Neuronal stem cell (in vitro differentiated cells): ENCODE data around the gene TCEA2.
"Not testable (repeated sequence)": the region's sequence is repeated elsewhere in the genome, so short reads cannot be mapped to it uniquely, and the experiment has no call there.

Experiments used
- DNase-seq: peaks from one replicate; pipeline ENCODE4 v3.0.0-alpha.2; 2013; ENCODE audit warnings: low spot score
- H2AFZ ChIP-seq: one replicate; pipeline ENCODE4 v1.6.1; 2013; ENCODE audit warnings: mild to moderate bottlenecking, low read length, inconsistent platforms
- H2AK5ac ChIP-seq: 2 replicates; pipeline ENCODE4 v1.6.1; 2013; ENCODE audit warnings: low read depth, mild to moderate bottlenecking, inconsistent platforms, low read length, moderate library complexity, mixed read lengths
- H2BK120ac ChIP-seq: 2 replicates; pipeline ENCODE4 v1.6.1; 2013; ENCODE audit warnings: low read depth, mild to moderate bottlenecking, inconsistent platforms, low read length, moderate library complexity, mixed read lengths
- H2BK12ac ChIP-seq: one replicate; pipeline ENCODE4 v1.6.1; 2013; ENCODE audit warnings: low read length, inconsistent platforms
- H2BK15ac ChIP-seq: 2 replicates; pipeline ENCODE4 v1.6.1; 2013; ENCODE audit warnings: mild to moderate bottlenecking, low read length, inconsistent platforms, mixed read lengths
- H2BK5ac ChIP-seq: one replicate; pipeline ENCODE4 v1.6.1; 2013; ENCODE audit warnings: inconsistent platforms, mild to moderate bottlenecking, low read length, moderate library complexity
- H3K14ac ChIP-seq: one replicate; pipeline ENCODE4 v1.6.1; 2013; ENCODE audit warnings: low read length, inconsistent platforms
- H3K18ac ChIP-seq: 2 replicates; pipeline ENCODE4 v1.6.1; 2013; ENCODE audit warnings: low read length, inconsistent platforms
- H3K23ac ChIP-seq: 2 replicates; pipeline ENCODE4 v1.6.1; 2013; ENCODE audit warnings: low read depth, mild to moderate bottlenecking, mixed read lengths, low read length, inconsistent platforms; ENCODE audit not compliant: poor library complexity
- H3K27ac ChIP-seq: replicated peaks from 3 replicates; pipeline ENCODE4 v1.5.1; 2013; ENCODE audit warnings: low read length, inconsistent platforms
- H3K27me3 ChIP-seq, 3 experiments: 2 replicates each; pipeline ENCODE4 v1.6.1; 2013; ENCODE audit warnings: low read length in 3 of 3, mild to moderate bottlenecking in 2 of 3, inconsistent platforms in 1 of 3, low read depth in 1 of 3, mixed read lengths in 1 of 3, moderate library complexity in 1 of 3; ENCODE audit not compliant: control insufficient read depth in 3 of 3, insufficient read depth in 3 of 3
- H3K36me3 ChIP-seq, 2 donors: replicated peaks in 1 of 2; 2 replicates each; pipeline ENCODE4 v1.6.1; 2013; ENCODE audit warnings: low read length in 2 of 2; ENCODE audit not compliant: control insufficient read depth in 2 of 2, insufficient read depth in 2 of 2
- H3K4ac ChIP-seq: 2 replicates; pipeline ENCODE4 v1.6.1; 2013; ENCODE audit warnings: inconsistent platforms, mild to moderate bottlenecking, low read length, moderate library complexity
- H3K4me1 ChIP-seq, 2 donors: 1 replicate in 1 of 2; 2 replicates in 1 of 2; pipeline ENCODE4 v1.6.1; 2013; ENCODE audit warnings: low read length in 2 of 2, low read depth in 1 of 2; ENCODE audit not compliant: control insufficient read depth in 2 of 2, insufficient read depth in 1 of 2
- H3K4me2 ChIP-seq: one replicate; pipeline ENCODE4 v1.6.1; 2013; ENCODE audit warnings: mild to moderate bottlenecking, low read length, inconsistent platforms; ENCODE audit not compliant: insufficient read depth, poor library complexity, severe bottlenecking
- H3K4me3 ChIP-seq, 2 donors: 2 replicates each; pipeline ENCODE4 v1.5.1; 2013; ENCODE audit warnings: low read length in 2 of 2, mild to moderate bottlenecking in 2 of 2, inconsistent platforms in 1 of 2, moderate library complexity in 1 of 2
- H3K79me1 ChIP-seq: one replicate; pipeline ENCODE4 v1.6.1; 2013; ENCODE audit warnings: low read depth, mild to moderate bottlenecking, inconsistent platforms, low read length, moderate library complexity
- H3K9ac ChIP-seq: one replicate; pipeline ENCODE4 v1.6.1; 2013; ENCODE audit warnings: mild to moderate bottlenecking, low read depth, low read length, inconsistent platforms; ENCODE audit not compliant: poor library complexity
- H3K9me3 ChIP-seq, 2 donors: replicated peaks in 1 of 2; 2 replicates each; pipeline versions ENCODE3 to v1.6.1; 2013; ENCODE audit warnings: low read length in 2 of 2, mild to moderate bottlenecking in 2 of 2, inconsistent platforms in 1 of 2, low read depth in 1 of 2, mixed read lengths in 1 of 2, moderate library complexity in 1 of 2; ENCODE audit not compliant: control insufficient read depth in 2 of 2, insufficient read depth in 1 of 2
- H4K8ac ChIP-seq: one replicate; pipeline ENCODE4 v1.6.1; 2013; ENCODE audit warnings: low read depth, mild to moderate bottlenecking, inconsistent platforms, low read length, moderate library complexity
- H4K91ac ChIP-seq: one replicate; pipeline ENCODE4 v1.6.1; 2013; ENCODE audit warnings: low read length, low read depth, mild to moderate bottlenecking, inconsistent platforms; ENCODE audit not compliant: poor library complexity
- WGBS, 2 donors: extraction: QIAGEN DNeasy Blood & Tissue Kit; methylation state at CpG; one replicate each; pipeline ENCODE4 v1.1.7; 2013; ENCODE audit warnings: missing lambda C conversion rate in 2 of 2, mixed read lengths in 1 of 2; ENCODE audit not compliant: insufficient read length in 2 of 2, insufficient replicate concordance in 1 of 2; ENCODE audit errors: extremely low coverage in 2 of 2; 5-methylcytosine and 5-hydroxymethylcytosine counted together

The TCEA2 gene

DNA sequence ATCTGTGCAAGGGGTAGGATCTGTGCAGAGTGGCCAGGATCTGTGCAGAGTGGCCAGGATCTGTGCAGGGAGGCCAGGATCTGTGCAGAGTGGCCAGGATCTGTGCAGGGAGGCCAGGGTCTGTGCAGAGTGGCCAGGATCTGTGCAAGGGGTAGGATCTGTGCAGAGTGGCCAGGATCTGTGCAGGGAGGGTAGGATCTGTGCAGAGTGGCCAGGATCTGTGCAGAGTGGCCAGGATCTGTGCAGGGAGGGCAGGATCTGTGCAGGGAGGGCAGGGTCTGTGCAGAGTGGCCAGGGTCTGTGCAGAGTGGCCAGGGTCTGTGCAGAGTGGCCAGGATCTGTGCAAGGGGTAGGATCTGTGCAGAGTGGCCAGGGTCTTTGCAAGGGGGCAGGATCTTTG lies 25.6 kb downstream of the TCEA2 start:
- not testable (repeated sequence) for H4K91ac ChIP-seq, H3K4me2 ChIP-seq, H3K36me3 ChIP-seq, H3K79me1 ChIP-seq, DNase-seq, H2BK15ac ChIP-seq, H2BK5ac ChIP-seq, H3K27ac ChIP-seq, H2AK5ac ChIP-seq, H3K4me3 ChIP-seq, H2AFZ ChIP-seq
- Histone ChIP-seq H3K27me3 (peaks cover 2 to 64% (median 29%) of the 10 kb centered on the region in 3 experiments), H3K4me1 (peaks cover 11 to 13% of the 10 kb centered on the region in 2 donors), H4K8ac (peak overlapping the region; percentile 52), H3K18ac (peak overlapping the region; percentile 91), H3K4ac (peak overlapping the region; percentile 7), H3K23ac (peak overlapping the region; percentile 88), H3K14ac (peak overlapping the region; percentile 98), H2BK120ac (peak overlapping the region; percentile 35), H3K9me3 (peaks cover 8 to 19% of the 10 kb centered on the region in 2 donors), H2BK12ac (peak overlapping the region; percentile 49), H3K9ac (peak overlapping the region; percentile 52)

DNA sequence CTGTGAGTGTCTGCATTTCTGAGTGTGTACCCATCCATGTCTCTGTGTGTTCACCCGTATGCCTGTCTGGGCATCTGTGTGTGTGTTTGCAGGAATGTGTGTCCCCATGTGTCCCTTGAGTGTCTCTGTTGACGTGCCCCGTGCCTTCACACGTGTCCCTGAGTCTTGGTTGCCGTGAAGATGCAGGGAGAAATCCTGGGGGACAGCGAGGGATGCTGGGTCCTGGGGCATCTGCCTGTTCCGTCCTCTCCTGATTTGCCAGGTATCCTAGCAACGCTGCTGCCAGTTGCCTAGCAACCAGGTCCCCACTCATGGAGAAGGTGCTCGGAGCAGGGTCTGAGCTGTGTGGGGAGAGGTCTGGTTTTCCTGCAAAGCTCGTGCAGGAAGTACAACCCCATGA lies 27.2 kb downstream of the TCEA2 start:
- no CpG with 5 or more reads among the region's 10 CpGs for WGBS, 2 donors
- Histone ChIP-seq H3K18ac (no peak overlapping the region), H3K9ac (no peak overlapping the region), H3K4me2 (no peak overlapping the region), H2BK12ac (no peak overlapping the region), H3K79me1 (no peaks in the 10 kb centered on the region), H2BK15ac (no peak overlapping the region), H3K27me3 (peaks cover 0 to 48% (median 14%) of the 10 kb centered on the region in 3 experiments), H2BK5ac (no peak overlapping the region), H4K8ac (no peak overlapping the region), H4K91ac (no peak overlapping the region), H2AK5ac (peak overlapping the region; percentile 46), H3K23ac (peak overlapping the region; percentile 67), H2BK120ac (no peak overlapping the region), H3K36me3 (no peaks in the 10 kb centered on the region), H2AFZ (no peak overlapping the region), H3K4me1 (peaks cover 4 to 5% of the 10 kb centered on the region in 2 donors), H3K4ac (no peak overlapping the region), H3K14ac (no peak overlapping the region), H3K4me3 (peak overlapping the region in 1 of 2 donors; percentile 54), H3K9me3 (peaks cover 8 to 19% of the 10 kb centered on the region in 2 donors), H3K27ac (no peak overlapping the region)
- no peak for DNase-seq

DNA sequence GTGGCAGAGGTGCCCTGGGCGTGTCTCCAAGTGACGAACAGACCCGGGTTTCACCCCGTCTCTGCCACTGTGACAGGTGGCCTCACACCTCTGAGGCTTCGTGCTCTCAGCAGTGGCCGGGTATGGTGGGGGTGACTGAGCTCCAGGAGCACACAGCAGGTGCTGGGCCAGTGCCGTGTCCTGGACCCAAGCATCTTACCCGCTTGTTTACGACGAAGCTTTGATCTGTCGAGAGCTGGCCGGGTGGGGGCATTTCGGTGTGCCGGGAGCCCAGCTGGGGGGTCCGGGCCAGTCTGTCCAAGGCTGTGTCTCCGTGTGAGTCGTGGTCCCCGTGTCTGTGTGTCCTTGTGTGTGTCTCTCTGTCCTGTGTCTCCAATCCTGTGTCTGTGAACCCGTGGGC lies 28.3 kb downstream of the TCEA2 start:
- H3K4me1 ChIP-seq: peaks cover 4% of the 10 kb centered on the region in 2 donors
- no CpG with 5 or more reads among the region's 19 CpGs for whole genome bisulfite sequencing, 2 donors
- H2AFZ ChIP-seq: no peak overlapping the region
- peak overlapping the region; percentile 73 for H2BK12ac ChIP-seq
- DNase-seq: no peak
- H4K91ac ChIP-seq: no peak overlapping the region
- no peak overlapping the region for H3K14ac ChIP-seq
- H2BK15ac ChIP-seq: no peak overlapping the region
- H3K23ac ChIP-seq: peak overlapping the region; percentile 60
- H3K27me3 ChIP-seq: peaks cover 0 to 38% (median 8%) of the 10 kb centered on the region in 3 experiments
- no peaks in the 10 kb centered on the region for H3K36me3 ChIP-seq
- H3K9ac ChIP-seq: no peak overlapping the region
- H3K18ac ChIP-seq: peak overlapping the region; percentile 38
- H3K27ac ChIP-seq: no peak overlapping the region
- peaks cover 8 to 11% of the 10 kb centered on the region in 2 donors for H3K9me3 ChIP-seq
- no peak overlapping the region for H2BK5ac ChIP-seq
- H2AK5ac ChIP-seq: peak overlapping the region; percentile 63
- H3K4ac ChIP-seq: no peak overlapping the region
- no peak overlapping the region for H3K4me3 ChIP-seq
- H3K4me2 ChIP-seq: no peak overlapping the region
- H4K8ac ChIP-seq: no peak overlapping the region
- no peaks in the 10 kb centered on the region for H3K79me1 ChIP-seq
- H2BK120ac ChIP-seq: no peak overlapping the region

DNA sequence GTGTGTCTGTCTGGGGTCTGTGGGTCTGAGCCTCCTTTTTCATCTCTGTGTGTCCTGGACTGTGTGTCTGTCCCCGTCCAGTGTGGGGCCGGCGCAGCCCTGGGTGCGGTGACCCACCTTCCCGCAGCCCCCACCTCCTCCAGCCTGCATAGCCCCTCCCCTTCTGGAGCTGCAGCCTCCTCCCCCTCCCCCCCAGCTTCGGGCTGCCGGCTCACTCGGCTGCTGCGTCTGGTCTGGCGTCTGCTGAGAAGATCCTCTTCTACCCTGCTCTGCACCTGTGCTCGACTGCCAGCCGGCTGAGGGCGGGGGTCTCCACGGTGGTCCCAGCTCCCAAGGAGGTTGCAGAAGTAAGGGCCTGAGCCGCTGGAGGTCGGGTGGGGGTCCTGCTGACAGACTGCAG lies 28.8 kb downstream of the TCEA2 start:
- no peak for DNase-seq
- Histone ChIP-seq H3K18ac (peak overlapping the region; percentile 38), H2BK120ac (no peak overlapping the region), H3K4me1 (peaks cover 4% of the 10 kb centered on the region in 2 donors), H3K4me2 (no peak overlapping the region), H3K4me3 (no peak overlapping the region), H2BK5ac (no peak overlapping the region), H2BK12ac (peak overlapping the region; percentile 73), H2AFZ (no peak overlapping the region), H4K8ac (no peak overlapping the region), H2AK5ac (peak overlapping the region; percentile 63), H4K91ac (no peak overlapping the region), H3K23ac (peak overlapping the region; percentile 60), H3K9ac (no peak overlapping the region), H3K9me3 (peaks cover 7 to 8% of the 10 kb centered on the region in 2 donors), H3K27me3 (peaks cover 0 to 34% (median 7%) of the 10 kb centered on the region in 3 experiments), H3K36me3 (no peaks in the 10 kb centered on the region), H2BK15ac (no peak overlapping the region), H3K4ac (no peak overlapping the region), H3K14ac (no peak overlapping the region), H3K79me1 (no peaks in the 10 kb centered on the region), H3K27ac (no peak overlapping the region)
- no CpG with 5 or more reads among the region's 16 CpGs for WGBS, 2 donors
